WTC11 (cell line): ENCODE results near the gene PCLAF. TPM values are rescaled to one million over a fixed set of nuclear protein-coding genes. Genes with fewer than 3 reads are reported as not detected.

ENCODE experiments used
- ATAC-seq: fragments of 200-7000 bp; cut with Tn5 transposase; 2 replicates; pipeline ENCODE4 v1.10.0; 2021; ENCODE audit warnings: mild to moderate bottlenecking, moderate library complexity
- Bru-seq: library from RNA; stranded (reverse); fragments of 400-500 nt; gene quantifications from one replicate; lab custom pipeline; 2021; lab: Mats Ljungman, UMichigan
- CTCF ChIA-PET: fragments of 300-600 bp; sonication (Branson Sonifier 250); formaldehyde crosslinking; loops from one replicate; lab custom pipeline; 2021; ENCODE audit warnings: antibody characterized with exemption; lab: Charles Lee
- POLR2A ChIA-PET: fragments of 350-600 bp; sonication (Branson Sonifier 250); formaldehyde crosslinking; loops from one replicate; lab custom pipeline; 2021; ENCODE audit warnings: antibody characterized with exemption; lab: Charles Lee
- DNase-seq: peaks from one replicate; pipeline ENCODE4 v3.0.0; 2021; ENCODE audit warnings: low spot score
- H3K27ac Mint-ChIP-seq: 2 replicates; pipeline ENCODE4 v1.8.0; 2021; ENCODE audit warnings: mixed read lengths
- H3K27me3 Mint-ChIP-seq: 2 replicates; pipeline ENCODE4 v1.8.0; 2021; ENCODE audit warnings: low read depth, mild to moderate bottlenecking, moderate library complexity, mixed read lengths
- H3K36me3 Mint-ChIP-seq: 2 replicates; pipeline ENCODE4 v1.8.0; 2021; ENCODE audit warnings: mixed read lengths
- H3K4me1 Mint-ChIP-seq: 2 replicates; pipeline ENCODE4 v1.8.0; 2022; ENCODE audit warnings: mixed read lengths
- H3K4me3 Mint-ChIP-seq: 2 replicates; pipeline ENCODE4 v1.8.0; 2021; ENCODE audit warnings: mild to moderate bottlenecking, moderate library complexity, mixed read lengths
- H3K9me3 Mint-ChIP-seq: 2 replicates; pipeline ENCODE4 v1.8.0; 2021; ENCODE audit warnings: mixed read lengths
- CBFB ChIP-seq: sonication (generic); formaldehyde crosslinking; IDR thresholded peaks from 2 replicates; pipeline ENCODE4 v1.8.1; 2022; ENCODE audit warnings: mild to moderate bottlenecking, low read depth, missing genetic modification reagents
- E2F4 ChIP-seq: sonication (generic); formaldehyde crosslinking; IDR thresholded peaks from 2 replicates; pipeline ENCODE4 v1.8.1; 2022; ENCODE audit warnings: low read depth, mild to moderate bottlenecking, moderate library complexity, missing genetic modification reagents, borderline replicate concordance
- E2F5 ChIP-seq: sonication (generic); formaldehyde crosslinking; IDR thresholded peaks from 2 replicates; pipeline ENCODE4 v1.8.1; 2022; ENCODE audit warnings: mild to moderate bottlenecking, moderate library complexity, missing genetic modification reagents
- ESRRA ChIP-seq: sonication (generic); formaldehyde crosslinking; IDR thresholded peaks from 2 replicates; pipeline ENCODE4 v1.8.1; 2022; ENCODE audit warnings: mild to moderate bottlenecking, missing genetic modification reagents, borderline replicate concordance
- FOXK1 ChIP-seq: sonication (generic); formaldehyde crosslinking; IDR thresholded peaks from 2 replicates; pipeline ENCODE4 v1.8.0; 2022; ENCODE audit warnings: mild to moderate bottlenecking, moderate library complexity, missing genetic modification reagents
- FOXP1 ChIP-seq: sonication (generic); formaldehyde crosslinking; IDR thresholded peaks from 2 replicates; pipeline ENCODE4 v1.8.0; 2022; ENCODE audit warnings: missing genetic modification reagents, mild to moderate bottlenecking, moderate library complexity, borderline replicate concordance
- IRF1 ChIP-seq: sonication (generic); formaldehyde crosslinking; IDR thresholded peaks from 2 replicates; pipeline ENCODE4 v1.8.0; 2023; ENCODE audit warnings: missing genetic modification reagents
- JAZF1 ChIP-seq: fragments of 250-450 bp; sonication (Bioruptor Pico); IDR thresholded peaks from 2 replicates; pipeline ENCODE4 v1.9.0; 2021; ENCODE audit warnings: moderate library complexity, mild to moderate bottlenecking, inconsistent platforms
- KAT7 ChIP-seq: sonication (generic); formaldehyde crosslinking; IDR thresholded peaks from 2 replicates; pipeline ENCODE4 v1.8.1; 2023; ENCODE audit warnings: missing genetic modification reagents, mild to moderate bottlenecking, borderline replicate concordance
- MAX ChIP-seq: sonication (generic); formaldehyde crosslinking; IDR thresholded peaks from 2 replicates; pipeline ENCODE4 v1.8.0; 2022; ENCODE audit warnings: mild to moderate bottlenecking, missing genetic modification reagents
- MLX ChIP-seq: sonication (generic); formaldehyde crosslinking; IDR thresholded peaks from 2 replicates; pipeline ENCODE4 v1.8.1; 2023; ENCODE audit warnings: mild to moderate bottlenecking, missing genetic modification reagents, moderate library complexity
- MYBL2 ChIP-seq: sonication (generic); formaldehyde crosslinking; IDR thresholded peaks from 2 replicates; pipeline ENCODE4 v1.8.1; 2023; ENCODE audit warnings: mild to moderate bottlenecking, moderate library complexity, missing genetic modification reagents
- NFATC4 ChIP-seq: fragments of 250-450 bp; sonication (Bioruptor Pico); IDR thresholded peaks from 2 replicates; pipeline ENCODE4 v1.9.0; 2021; ENCODE audit warnings: mild to moderate bottlenecking
- NFE2L1 ChIP-seq: sonication (generic); formaldehyde crosslinking; IDR thresholded peaks from 2 replicates; pipeline ENCODE4 v1.8.1; 2023; ENCODE audit warnings: missing genetic modification reagents
- NFYB ChIP-seq: sonication (generic); formaldehyde crosslinking; conservative IDR thresholded peaks from 2 replicates; pipeline ENCODE4 v1.8.0; 2022; ENCODE audit warnings: low read depth, missing genetic modification reagents
- NR1H2 ChIP-seq: sonication (generic); formaldehyde crosslinking; IDR thresholded peaks from 2 replicates; pipeline ENCODE4 v1.9.0; 2021; ENCODE audit warnings: mild to moderate bottlenecking, moderate library complexity, missing genetic modification reagents
- PREB ChIP-seq: sonication (generic); formaldehyde crosslinking; IDR thresholded peaks from 2 replicates; pipeline ENCODE4 v1.8.1; 2022; ENCODE audit warnings: mild to moderate bottlenecking, missing genetic modification reagents, moderate library complexity, borderline replicate concordance
- PRRX2 ChIP-seq: fragments of 250-450 bp; sonication (Bioruptor Pico); IDR thresholded peaks from 2 replicates; pipeline ENCODE4 v1.8.0; 2021; ENCODE audit warnings: mild to moderate bottlenecking
- RORB ChIP-seq: fragments of 250-450 bp; sonication (Bioruptor Pico); IDR thresholded peaks from 2 replicates; pipeline ENCODE4 v1.9.0; 2021; ENCODE audit warnings: mild to moderate bottlenecking
- TCF7 ChIP-seq: sonication (generic); formaldehyde crosslinking; IDR thresholded peaks from 2 replicates; pipeline ENCODE4 v1.8.0; 2022; ENCODE audit warnings: mild to moderate bottlenecking, low read depth, missing genetic modification reagents, moderate library complexity
- TEAD1 ChIP-seq: sonication (generic); formaldehyde crosslinking; IDR thresholded peaks from 2 replicates; pipeline ENCODE4 v1.8.0; 2022; ENCODE audit warnings: mild to moderate bottlenecking, missing genetic modification reagents
- TP53 ChIP-seq: sonication (generic); formaldehyde crosslinking; IDR thresholded peaks from 2 replicates; pipeline ENCODE4 v1.8.1; 2023; ENCODE audit warnings: mild to moderate bottlenecking, missing genetic modification reagents
- ZMAT4 ChIP-seq: fragments of 250-450 bp; sonication (Bioruptor Pico); IDR thresholded peaks from 2 replicates; pipeline ENCODE4 v1.9.0; 2021; ENCODE audit warnings: mild to moderate bottlenecking
- ZNF263 ChIP-seq: sonication (generic); formaldehyde crosslinking; IDR thresholded peaks from 2 replicates; pipeline ENCODE4 v1.8.1; 2022; ENCODE audit warnings: low read depth, mild to moderate bottlenecking, moderate library complexity, missing genetic modification reagents
- ZNF317 ChIP-seq: sonication (generic); formaldehyde crosslinking; IDR thresholded peaks from 2 replicates; pipeline ENCODE4 v1.8.1; 2023; ENCODE audit warnings: low read depth, mild to moderate bottlenecking, moderate library complexity, missing genetic modification reagents, borderline replicate concordance
- ZNF416 ChIP-seq: fragments of 250-450 bp; sonication (Bioruptor Pico); IDR thresholded peaks from 2 replicates; pipeline ENCODE4 v1.9.0; 2021; ENCODE audit warnings: mild to moderate bottlenecking, inconsistent platforms
- ZNF423 ChIP-seq: fragments of 250-450 bp; sonication (Bioruptor Pico); IDR thresholded peaks from 2 replicates; pipeline ENCODE4 v2.1.2; 2022; ENCODE audit warnings: mild to moderate bottlenecking, moderate library complexity
- ZSCAN18 ChIP-seq: fragments of 250-450 bp; sonication (Bioruptor Pico); IDR thresholded peaks from 2 replicates; pipeline ENCODE4 v2.1.2; 2022; ENCODE audit warnings: mild to moderate bottlenecking, moderate library complexity
- long read RNA-seq, 3 experiments: library from RNA in 1 of 3; library from capped mRNA in 1 of 3; library from polyadenylated mRNA in 1 of 3; unstranded in 2 of 3; stranded (forward) in 1 of 3; transcript quantifications; one replicate each; pipeline ENCODE4 v2.0.0, GENCODE V29; 2021
- total RNA-seq: library from RNA; stranded (reverse); gene quantifications from 3 replicates; pipeline ENCODE4 v1.2.3, GENCODE V29; 2021

The PCLAF gene
- total RNA-seq (27.2 to 41.6 TPM (median 41.5 TPM) in 3 replicates), Bru-seq, nascent RNA (percentile 86 among the genes with signal in this experiment)
- long read RNA-seq, experiment 1, transcript PCLAF-201 (4 exons, 2,194 nt) = major isoform, 97 of 110 reads
- long read RNA-seq, experiment 1, transcript PCLAF-202 (3 exons, 911 nt) = minor isoform, 9 of 110 reads
- long read RNA-seq, experiment 1, partial matches to known transcripts = 1 of 110 reads
- long read RNA-seq, experiment 1, other reads (novel, unspliced or antisense) = 1 of 110 reads
- long read RNA-seq, experiment 2, transcript PCLAF-202 (3 exons, 911 nt) = minor isoform, 14 of 134 reads
- long read RNA-seq, experiment 2, transcript PCLAF-201 (4 exons, 2,194 nt) = major isoform, 114 of 134 reads
- long read RNA-seq, experiment 2, partial matches to known transcripts = 1 of 134 reads
- long read RNA-seq, experiment 2, other reads (novel, unspliced or antisense) = 2 of 134 reads
- long read RNA-seq, experiment 3, transcript PCLAF-201 (4 exons, 2,194 nt) = major isoform, 480 of 486 reads
- long read RNA-seq, experiment 3, partial matches to known transcripts = 0 of 486 reads
- long read RNA-seq, experiment 3, other reads (novel, unspliced or antisense) = 1 of 486 reads

GRCh38 chr15:64381000-64381751 is at the start of gene PCLAF:
Gene PCLAF (minus strand): TSS chr15:64381441. CDS start chr15:64381371, 70 bp downstream.
- H3K4me3 Mint-ChIP-seq = peak within 1 kb of the TSS; percentile 88
- H3K4me1 Mint-ChIP-seq = peaks cover 11% of the 10 kb centered on the region
- H3K27ac Mint-ChIP-seq = peak within 1 kb of the TSS; percentile 60; the same call in 1 of the 2 replicates
- DNase-seq = peak; percentile 95
- H3K9me3 Mint-ChIP-seq = no peaks in the 10 kb centered on the region
- peaks cover 65% of the 10 kb centered on the region for H3K27me3 Mint-ChIP-seq
- ChIA-PET POLR2A (interaction anchor here (0.6 to 0.7 kb wide), 2 partner anchors 9 to 111 kb away, joined by 3 to 4 read pairs; no protein-coding TSS in a partner anchor), CTCF (interaction anchor here (0.5 to 0.6 kb wide), 2 partner anchors 22 to 47 kb away, joined by 3 read pairs; no protein-coding TSS in a partner anchor)
- peaks cover 5% of the 10 kb centered on the region for H3K36me3 Mint-ChIP-seq
- peak; percentile 99 for ATAC-seq
- TF ChIP-seq ZNF263 (no peak), ZSCAN18 (no peak), E2F5 (peak; percentile 98), MLX (CRISPR knock-in tag) (no peak), PRRX2 (no peak), ESRRA (CRISPR knock-in tag) (no peak), NFE2L1 (CRISPR knock-in tag) (no peak), MAX (peak; percentile 36; the same call in 1 of the 2 replicates), NFATC4 (CRISPR knock-in tag) (no peak), FOXK1 (no peak), MYBL2 (CRISPR knock-in tag) (no peak), ZNF423 (CRISPR knock-in tag) (no peak), PREB (CRISPR knock-in tag) (no peak), TCF7 (CRISPR knock-in tag) (no peak), NFYB (CRISPR knock-in tag) (peak; percentile 94), TEAD1 (peak; percentile 26; the same call in 1 of the 2 replicates), JAZF1 (CRISPR knock-in tag) (no peak), ZMAT4 (CRISPR knock-in tag) (no peak), RORB (CRISPR knock-in tag) (no peak), CBFB (CRISPR knock-in tag) (no peak), TP53 (CRISPR knock-in tag) (peak; percentile 53; the same call in 1 of the 2 replicates), ZNF317 (no peak), FOXP1 (no peak), NR1H2 (CRISPR knock-in tag) (no peak), ZNF416 (CRISPR knock-in tag) (no peak), IRF1 (CRISPR knock-in tag) (no peak), E2F4 (CRISPR knock-in tag) (peak; percentile 92), KAT7 (CRISPR knock-in tag) (no peak)
